HG02970 (cell line): ENCODE results near the gene PRKAG1.

Experiments
- ATAC-seq: cut with Tn5 transposase; IDR thresholded peaks from one replicate; pipeline ENCODE4 v1.9.1; 2021; ENCODE audit warnings: mild to moderate bottlenecking, moderate library complexity, moderate number of reproducible peaks; ENCODE audit not compliant: unreplicated experiment, low FRiP score

PRKAG1 gene

DNA sequence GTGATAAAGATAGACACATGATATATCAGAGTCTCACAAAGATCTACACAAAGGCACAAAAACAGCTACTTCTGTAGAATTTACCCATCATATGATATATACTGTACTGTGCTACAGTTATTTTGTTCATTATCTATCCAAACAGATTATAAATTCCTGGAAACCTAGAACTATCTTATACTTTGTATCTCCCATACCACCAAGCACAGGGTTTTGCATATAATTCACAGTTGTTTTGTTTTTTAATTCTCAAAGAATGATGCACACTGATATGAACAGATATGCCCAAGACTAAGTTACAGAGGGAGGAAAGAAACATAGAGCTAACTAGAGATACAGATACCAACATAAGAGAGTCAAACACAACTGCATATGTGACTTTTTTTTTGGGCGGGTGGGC lies 3.4 kb downstream of the PRKAG1 start:
- no peak for ATAC-seq

DNA sequence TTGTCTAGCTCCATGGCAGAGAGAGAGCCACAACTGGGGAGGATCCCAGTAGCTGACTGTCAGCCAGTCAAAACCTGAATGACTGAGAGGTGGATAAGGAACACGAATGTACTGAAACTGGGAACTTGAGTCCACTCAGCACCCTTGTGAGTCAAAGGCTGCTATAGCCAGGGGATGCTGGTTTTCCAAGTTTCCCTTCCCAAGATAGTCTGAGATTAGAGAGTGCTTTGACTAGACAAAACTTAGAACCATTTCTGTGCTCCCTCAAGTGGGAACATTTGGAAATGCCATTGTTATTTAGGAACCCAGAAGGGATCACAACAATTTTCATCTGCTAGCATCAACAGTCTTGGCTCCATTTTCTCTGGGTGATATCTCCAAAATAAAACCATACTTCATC lies 4.0 kb downstream of the PRKAG1 start:
- no peak for ATAC-seq

GRCh38 chr12:49013428-49013827 lies 5.1 kb downstream of the PRKAG1 start:
- ATAC-seq, result no peak

DNA sequence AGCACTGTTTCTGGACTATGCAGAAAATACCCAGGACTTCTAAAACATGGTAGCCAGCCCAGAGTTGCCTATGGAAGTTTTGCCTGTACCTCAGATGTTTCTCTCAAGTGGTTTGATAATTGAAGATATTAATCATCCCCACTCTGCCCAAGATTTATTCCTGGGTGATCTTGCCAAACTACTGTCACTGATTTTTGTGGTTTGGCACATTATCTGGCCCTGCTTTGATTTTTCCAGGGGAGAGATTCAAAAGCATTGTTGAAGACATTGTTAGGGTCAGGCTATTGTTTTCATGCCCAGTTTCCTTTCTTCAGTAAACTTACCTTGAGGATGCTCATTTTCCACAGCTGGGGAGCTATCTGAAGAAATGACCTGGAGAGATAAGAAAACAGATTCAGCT lies 5.8 kb downstream of the PRKAG1 start:
- ATAC-seq, result no peak

DNA sequence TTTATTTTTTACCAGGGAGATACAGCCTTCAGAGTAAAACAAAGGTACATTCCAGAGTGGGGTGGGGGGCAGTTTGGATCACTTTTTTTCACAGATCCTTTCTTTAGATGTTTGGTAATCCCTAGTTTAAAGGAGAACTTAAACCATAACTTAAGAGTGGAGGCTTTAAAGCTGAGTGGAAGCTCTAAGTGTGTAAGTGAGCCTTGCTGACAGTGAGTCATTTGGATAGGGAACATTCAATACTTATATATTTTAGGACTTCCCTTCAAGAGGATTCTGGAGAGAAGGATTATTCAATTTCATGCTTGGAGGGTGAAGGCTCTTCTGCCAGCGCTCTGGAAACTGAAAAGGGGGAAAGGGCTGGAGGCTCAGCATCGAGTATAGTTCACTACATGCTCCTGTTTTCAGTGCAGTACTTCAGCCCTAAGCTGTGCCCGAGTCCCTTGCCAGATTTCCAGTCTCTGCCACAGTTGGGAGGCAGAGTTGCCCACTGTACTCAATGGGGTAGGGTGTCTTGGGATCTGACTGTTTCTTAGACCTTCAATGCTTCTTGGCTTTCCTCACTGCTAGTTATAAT lies 8.4 kb downstream of the PRKAG1 start:
- no peak for ATAC-seq

- no peak for ATAC-seq
Measured at GRCh38 chr12:49008943-49009342, 9.6 kb downstream of the PRKAG1 start.

DNA sequence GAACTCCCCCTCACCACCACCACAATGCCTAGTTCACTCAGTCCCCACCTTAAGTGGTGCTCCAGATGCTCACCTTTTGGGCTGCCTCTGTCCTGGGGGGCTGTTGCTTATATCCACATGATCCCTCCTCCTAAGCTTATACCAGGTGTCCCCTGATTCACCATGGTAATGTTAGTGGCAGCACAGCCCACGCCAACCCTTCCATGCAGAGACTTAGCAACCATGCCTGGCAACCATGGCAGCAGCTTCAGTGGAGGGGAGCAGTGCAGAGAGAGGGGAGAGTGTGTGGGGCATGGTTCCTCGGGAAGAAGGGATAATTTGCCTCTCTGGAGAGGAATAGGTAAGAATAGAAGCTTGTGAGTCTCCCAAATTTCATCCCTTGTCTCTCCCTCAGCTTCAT lies 18.2 kb downstream of the PRKAG1 start:
- no peak for ATAC-seq

DNA sequence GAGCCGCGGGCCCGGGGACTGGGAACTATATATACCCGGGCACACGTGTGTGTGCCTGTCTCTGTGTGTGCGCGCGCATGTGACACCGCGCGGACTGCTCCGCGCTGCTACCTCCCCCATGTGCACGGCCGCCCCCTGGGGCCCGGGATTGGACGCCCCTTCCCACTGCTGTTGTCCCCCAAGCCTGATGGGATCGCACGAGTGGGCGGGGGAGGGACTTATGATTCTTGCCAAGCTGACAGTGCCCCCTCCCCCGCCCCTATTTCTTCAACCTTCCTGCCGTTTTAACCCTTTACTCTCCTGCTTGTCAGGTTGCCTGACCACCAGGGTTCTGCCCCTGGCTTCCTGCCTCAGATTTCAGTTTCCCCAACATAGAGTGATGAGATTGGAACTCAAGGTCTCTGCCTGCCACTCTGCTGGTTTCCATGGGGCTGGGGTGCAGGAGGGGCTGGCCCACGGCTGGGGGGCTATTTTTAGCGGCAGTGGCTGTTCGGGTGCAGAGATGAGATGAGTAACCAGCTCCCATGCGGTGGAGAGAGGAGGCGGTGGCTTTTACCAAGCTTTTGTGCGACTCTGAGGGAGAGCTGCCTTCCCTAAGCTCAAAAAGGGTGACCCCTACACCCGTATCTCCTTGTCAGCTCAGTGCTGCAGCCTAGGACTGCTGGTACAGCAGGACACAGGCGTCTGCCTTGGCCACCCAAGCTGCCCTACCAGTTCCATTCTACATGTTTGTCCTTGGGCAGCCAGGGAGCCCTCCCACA lies 19.0 kb downstream of the PRKAG1 start, which contains the start of gene DDN:
Gene DDN (minus strand): TSS at position 5 of the 761 bp plus-strand sequence. CDS start 88 bp downstream, outside the sequence.
- ATAC-seq, result no peak

DNA sequence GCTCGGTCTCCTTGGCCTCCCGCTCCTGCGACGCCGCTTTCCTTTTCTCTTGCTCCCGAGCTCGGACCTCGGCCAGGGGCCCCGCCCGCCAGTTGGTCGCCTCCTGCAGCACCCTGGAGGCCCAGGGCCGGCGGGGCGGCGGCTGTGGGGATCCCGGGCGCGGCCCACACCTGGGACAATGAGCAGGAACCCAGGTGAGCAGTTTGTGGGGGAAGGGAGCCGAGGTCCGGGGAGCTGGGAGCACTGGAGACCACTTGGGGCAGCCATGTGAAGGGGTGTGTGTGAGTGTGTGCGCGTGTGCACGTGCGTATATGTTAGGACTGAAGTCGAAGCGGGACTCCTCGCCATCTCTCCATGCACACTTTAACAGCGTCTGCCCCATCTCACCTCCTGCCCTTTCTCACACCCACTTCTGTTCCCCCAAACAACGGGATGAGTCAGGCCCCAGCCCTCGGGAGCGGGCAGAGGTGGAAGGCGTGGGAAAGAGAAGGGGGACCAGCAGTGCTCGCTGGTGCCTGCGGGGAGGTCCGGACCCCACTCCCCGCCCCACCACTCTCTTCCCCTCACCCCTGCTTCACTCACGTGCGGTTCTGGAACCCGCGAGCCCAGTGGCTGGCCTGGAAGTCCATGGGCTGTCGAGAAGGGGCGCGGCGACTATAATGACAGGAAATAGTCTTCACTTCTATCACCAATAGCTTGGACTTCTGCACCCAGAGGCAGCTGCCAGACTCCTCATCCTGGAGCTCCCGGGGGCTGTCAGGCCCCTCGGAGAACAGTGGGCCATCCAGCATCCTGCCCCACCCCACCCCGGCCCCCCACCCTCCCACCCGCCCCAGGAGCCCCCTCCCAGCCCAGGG lies 19.9 kb downstream of the PRKAG1 start:
- ATAC-seq, result no peak

DNA sequence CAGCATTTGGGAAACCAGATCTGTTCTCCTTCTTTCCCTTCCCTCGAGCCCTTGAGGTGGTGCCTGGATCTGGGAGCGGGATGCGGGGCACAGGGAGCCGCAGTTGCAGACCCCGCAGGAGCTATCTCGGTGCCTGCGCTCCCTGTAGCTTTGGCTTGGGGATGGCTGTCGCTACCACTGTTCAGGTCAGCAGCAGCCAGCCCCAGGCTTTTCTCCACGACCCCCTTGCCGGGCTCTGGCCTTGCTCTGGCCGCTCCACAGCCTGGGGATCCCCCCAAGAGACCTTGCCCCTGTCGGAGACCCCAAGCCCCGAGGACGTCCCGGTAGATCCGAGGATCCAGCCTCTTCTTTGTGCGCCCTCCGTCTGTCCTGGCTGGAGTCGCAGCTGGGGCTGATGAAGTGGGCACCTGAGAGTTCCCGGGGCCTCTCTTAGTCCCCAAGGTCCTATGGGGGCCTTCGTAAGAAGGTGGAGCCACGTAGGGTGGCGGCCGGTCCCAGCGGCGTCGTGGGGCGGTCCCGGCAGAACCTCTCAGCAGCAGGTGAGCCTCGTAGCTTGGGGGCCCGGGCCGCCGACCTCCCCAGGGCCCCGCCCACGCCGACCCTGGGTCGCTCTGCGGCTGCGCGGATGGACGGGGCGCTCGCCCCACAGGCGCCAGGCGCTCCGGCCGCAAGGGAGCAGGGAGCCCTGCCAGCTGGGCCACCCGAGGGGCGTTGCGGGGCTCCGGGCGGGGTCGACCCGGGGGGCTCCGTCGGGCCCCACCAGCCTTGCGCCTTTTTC lies 20.7 kb downstream of the PRKAG1 start:
- ATAC-seq, result no peak

DNA sequence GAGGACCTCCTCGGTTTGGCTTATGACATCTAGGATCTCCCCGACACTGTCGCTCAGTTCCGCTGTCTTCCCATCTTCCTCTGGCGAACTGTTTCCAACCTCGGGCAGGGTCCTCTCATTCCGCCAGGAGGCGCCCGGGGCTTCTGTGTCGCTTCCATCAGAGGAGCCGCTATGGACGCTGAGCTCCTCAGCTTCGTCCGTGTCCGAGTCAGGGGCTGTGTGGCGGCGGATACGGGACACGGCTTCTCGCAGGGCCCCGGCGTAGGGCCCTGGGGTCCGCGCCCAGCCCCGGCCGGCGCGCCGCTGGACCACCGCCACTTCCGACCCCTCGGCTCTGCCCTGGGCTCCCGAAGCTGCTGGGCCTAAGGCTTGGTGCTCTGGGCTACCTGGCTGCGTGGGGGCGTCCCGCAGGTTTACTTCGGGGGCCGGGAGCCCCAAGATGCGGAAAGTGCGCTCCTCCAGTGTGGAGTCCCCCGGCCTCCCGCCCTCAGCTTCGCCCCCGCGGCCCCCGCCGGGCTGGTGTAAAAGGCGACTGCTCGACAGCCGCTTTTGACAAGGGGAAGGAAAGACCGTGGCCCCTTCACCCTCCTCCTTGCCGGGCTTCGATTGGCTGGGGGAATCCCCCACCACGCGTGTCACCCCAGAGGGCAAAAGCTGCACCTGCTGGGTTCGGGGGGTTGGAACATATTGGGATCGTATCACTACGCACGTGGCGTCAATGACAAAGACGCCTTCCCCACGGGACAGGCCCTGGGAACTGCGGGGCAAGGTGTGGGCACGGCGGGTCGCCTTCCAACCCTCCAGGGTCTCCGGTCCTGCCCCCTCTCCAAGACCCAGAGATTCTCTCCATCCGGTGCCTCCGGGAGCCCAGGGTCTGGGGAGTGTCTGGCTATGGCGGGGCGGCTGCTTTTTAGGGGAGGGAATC lies 21.5 kb downstream of the PRKAG1 start:
- no peak for ATAC-seq

DNA sequence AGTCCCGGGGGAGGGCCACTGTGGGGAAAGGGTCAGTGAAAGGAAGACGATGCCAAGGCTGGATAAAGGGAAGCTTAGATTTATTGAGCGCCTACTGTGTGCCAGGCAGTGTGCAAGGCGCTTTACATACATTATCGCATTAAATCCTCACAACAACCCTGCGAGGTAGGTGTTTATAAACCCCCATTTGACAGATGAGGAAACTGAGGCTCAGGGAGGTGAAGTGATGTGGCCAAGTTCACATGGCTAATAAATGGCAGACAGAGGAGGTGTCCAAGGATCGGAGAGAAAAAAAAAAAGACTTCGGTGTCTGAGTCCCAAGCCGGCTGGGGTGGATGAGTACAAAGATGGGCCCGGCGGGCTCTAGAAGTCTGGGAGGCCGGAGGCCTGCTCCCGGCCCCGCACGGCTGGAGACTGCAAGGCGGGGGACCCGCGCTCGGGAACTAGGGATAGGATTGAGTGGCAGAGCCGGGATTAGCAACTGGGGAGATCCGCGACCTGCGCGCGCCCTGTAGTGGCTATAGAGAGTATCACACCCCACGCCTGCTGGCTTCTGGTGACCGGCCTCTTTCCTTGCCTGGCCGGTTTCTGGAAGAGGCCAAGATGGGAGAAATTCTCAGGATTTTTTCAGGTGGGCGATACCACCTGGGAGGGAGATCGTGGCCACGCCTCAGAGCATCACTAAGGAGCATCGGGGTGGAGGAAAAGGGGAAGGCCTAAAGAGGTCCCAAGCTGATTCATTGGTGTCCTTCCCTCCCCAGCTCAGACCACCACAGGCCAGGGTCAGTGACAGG lies 23.3 kb downstream of the PRKAG1 start:
- no peak for ATAC-seq

- ATAC-seq, result no peak
Measured at GRCh38 chr12:48994224-48995085, 24.1 kb downstream of the PRKAG1 start.

- ATAC-seq, result no peak
Measured at GRCh38 chr12:48993787-48994186, 24.8 kb downstream of the PRKAG1 start.

DNA sequence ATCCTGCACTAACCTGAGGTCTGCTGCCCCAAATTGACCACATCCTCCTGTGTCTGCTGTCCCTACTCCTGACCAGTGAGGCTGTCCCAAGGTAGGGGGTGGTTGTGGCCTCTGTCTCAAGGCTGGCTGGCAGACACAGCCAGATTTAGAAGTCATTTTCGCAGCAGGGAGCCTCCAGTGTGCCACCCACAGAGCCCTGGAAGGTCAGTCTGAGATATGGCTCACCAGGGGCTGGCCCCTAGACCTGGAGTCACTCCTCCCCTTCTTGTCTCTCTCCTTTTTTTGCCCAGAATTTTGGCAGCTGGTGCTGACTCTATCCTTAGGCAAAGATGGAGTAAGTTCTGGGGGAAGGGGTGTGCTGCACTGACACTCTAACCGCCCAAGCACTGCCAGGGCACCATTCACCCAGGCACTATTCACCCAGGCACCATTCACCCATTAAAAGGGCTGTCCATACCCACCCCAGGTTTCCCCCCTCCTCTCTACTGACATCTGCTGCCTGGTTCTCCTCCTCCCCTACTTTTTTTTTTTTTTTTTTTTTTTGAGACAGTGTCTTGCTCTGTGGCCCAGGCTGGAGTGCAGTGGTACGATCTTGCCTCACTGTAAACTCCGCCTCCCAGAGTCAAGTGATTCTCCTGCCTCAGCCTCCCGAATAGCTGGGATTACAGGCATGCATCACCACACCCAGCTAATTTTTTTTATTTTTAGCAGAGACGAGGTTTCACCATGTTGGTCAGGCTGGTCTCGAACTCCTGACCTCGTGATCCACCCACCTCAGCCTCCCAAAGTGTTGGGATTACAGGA lies 27.1 kb downstream of the PRKAG1 start:
- ATAC-seq, result no peak

- ATAC-seq, result no peak
Measured at GRCh38 chr12:48990552-48990951, 28.0 kb downstream of the PRKAG1 start.

- ATAC-seq, result no peak
Measured at GRCh38 chr12:48988030-48988649, 30.4 kb downstream of the PRKAG1 start.
